ENCODE data around the gene SESTD1.

DNA sequence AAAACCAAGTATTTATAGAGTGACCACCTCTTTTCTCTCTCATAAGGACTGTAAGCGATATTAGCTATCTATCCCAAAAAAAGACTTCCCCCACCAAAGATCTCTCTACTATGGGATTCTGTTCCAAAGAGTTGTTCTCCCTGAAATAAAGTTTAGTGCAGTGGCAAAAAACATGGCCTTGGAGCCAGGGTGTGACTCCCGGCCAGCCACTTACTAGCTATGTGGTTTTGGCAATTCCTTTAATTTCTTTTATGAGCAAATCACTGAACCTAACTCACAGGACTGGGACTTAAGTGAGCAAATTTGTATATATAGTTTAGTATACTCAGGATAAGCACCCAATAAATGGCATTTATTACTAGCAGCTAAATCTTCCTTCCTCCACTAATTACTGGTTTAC is 42.6 kb downstream of the SESTD1 start:
- TF ChIP-seq PHF8 (conservative IDR thresholded peaks at IDR 0.05; ENCODE audit: low read depth, low read length) (no peak), KDM1A (IDR thresholded peaks at IDR 0.05; ENCODE audit: borderline replicate concordance, low read length) (no peak), KDM5A (IDR thresholded peaks at IDR 0.05; ENCODE audit: low read length) (no peak), EGR1 (IDR thresholded peaks at IDR 0.05; ENCODE audit: borderline replicate concordance, low read depth, low read length) (no peak), TAF1 (IDR thresholded peaks at IDR 0.05; ENCODE audit: low read depth, low read length) (no peak), POLR2A (IDR thresholded peaks at IDR 0.05; ENCODE audit: control extremely low read depth in 1 of 2, low read depth in 2 of 2, low read length in 2 of 2) (no peak)
- TF ChIP-seq, protein P1, sequence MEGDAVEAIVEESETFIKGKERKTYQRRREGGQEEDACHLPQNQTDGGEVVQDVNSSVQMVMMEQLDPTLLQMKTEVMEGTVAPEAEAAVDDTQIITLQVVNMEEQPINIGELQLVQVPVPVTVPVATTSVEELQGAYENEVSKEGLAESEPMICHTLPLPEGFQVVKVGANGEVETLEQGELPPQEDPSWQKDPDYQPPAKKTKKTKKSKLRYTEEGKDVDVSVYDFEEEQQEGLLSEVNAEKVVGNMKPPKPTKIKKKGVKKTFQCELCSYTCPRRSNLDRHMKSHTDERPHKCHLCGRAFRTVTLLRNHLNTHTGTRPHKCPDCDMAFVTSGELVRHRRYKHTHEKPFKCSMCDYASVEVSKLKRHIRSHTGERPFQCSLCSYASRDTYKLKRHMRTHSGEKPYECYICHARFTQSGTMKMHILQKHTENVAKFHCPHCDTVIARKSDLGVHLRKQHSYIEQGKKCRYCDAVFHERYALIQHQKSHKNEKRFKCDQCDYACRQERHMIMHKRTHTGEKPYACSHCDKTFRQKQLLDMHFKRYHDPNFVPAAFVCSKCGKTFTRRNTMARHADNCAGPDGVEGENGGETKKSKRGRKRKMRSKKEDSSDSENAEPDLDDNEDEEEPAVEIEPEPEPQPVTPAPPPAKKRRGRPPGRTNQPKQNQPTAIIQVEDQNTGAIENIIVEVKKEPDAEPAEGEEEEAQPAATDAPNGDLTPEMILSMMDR (IDR thresholded peaks at IDR 0.05; ENCODE audit: control extremely low read depth in 1 of 3, insufficient read depth in 1 of 3, low read depth in 1 of 3, low read length in 3 of 3) = no peak
- TF ChIP-seq, protein P2, sequence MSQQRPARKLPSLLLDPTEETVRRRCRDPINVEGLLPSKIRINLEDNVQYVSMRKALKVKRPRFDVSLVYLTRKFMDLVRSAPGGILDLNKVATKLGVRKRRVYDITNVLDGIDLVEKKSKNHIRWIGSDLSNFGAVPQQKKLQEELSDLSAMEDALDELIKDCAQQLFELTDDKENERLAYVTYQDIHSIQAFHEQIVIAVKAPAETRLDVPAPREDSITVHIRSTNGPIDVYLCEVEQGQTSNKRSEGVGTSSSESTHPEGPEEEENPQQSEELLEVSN (IDR thresholded peaks at IDR 0.05) = no peak
